ENCODE data around the gene ANKHD1. TPM values are rescaled to one million over a fixed set of nuclear protein-coding genes. Genes with fewer than 3 reads are reported as not detected.
"Not testable (repeated sequence)": the region's sequence is repeated elsewhere in the genome, so short reads cannot be mapped to it uniquely, and the experiment has no call there.

The ANKHD1 gene
- polyA plus RNA-seq, 1 donor: 131 TPM

GRCh38 chr5:140567871-140568270 is 166.2 kb downstream of the ANKHD1 start:
- no CpG with 5 or more reads among the region's 13 CpGs for WGBS (ENCODE audit: insufficient coverage, low lambda C conversion rate)
- H3K27me3 ChIP-seq (ENCODE audit: control insufficient read depth, insufficient read depth, low read length): no peaks in the 10 kb centered on the region
- H3K9me3 ChIP-seq (ENCODE audit: control insufficient read depth, low read depth, low read length): peaks cover 5% of the 10 kb centered on the region
- no peak overlapping the region for H3K4me3 ChIP-seq (ENCODE audit: low read length)
- peaks cover 40% of the 10 kb centered on the region for H3K36me3 ChIP-seq (ENCODE audit: control insufficient read depth, insufficient read depth, low read length)
- H3K4me1 ChIP-seq (ENCODE audit: control insufficient read depth, insufficient read depth, low read length): peaks cover 10% of the 10 kb centered on the region
- no peak overlapping the region for H3K27ac ChIP-seq (ENCODE audit: low read length)
- no peak for DNase-seq

- no CpG with 5 or more reads among the region's 2 CpGs for WGBS (ENCODE audit: insufficient coverage, low lambda C conversion rate)
- Histone ChIP-seq H3K27ac (ENCODE audit: low read length) (no peak overlapping the region), H3K9me3 (ENCODE audit: control insufficient read depth, low read depth, low read length) (peaks cover 5% of the 10 kb centered on the region), H3K36me3 (ENCODE audit: control insufficient read depth, insufficient read depth, low read length) (peaks cover 40% of the 10 kb centered on the region), H3K4me1 (ENCODE audit: control insufficient read depth, insufficient read depth, low read length) (peaks cover 6% of the 10 kb centered on the region), H3K27me3 (ENCODE audit: control insufficient read depth, insufficient read depth, low read length) (no peaks in the 10 kb centered on the region), H3K4me3 (ENCODE audit: low read length) (no peak overlapping the region)
- DNase-seq: no peak
Measured at GRCh38 chr5:140568443-140569063, 166.9 kb downstream of the ANKHD1 start.

- Histone ChIP-seq H3K27ac (ENCODE audit: low read length) (no peak overlapping the region), H3K36me3 (ENCODE audit: control insufficient read depth, insufficient read depth, low read length) (peaks cover 40% of the 10 kb centered on the region), H3K9me3 (ENCODE audit: control insufficient read depth, low read depth, low read length) (peaks cover 3% of the 10 kb centered on the region), H3K4me3 (ENCODE audit: low read length) (no peak overlapping the region), H3K4me1 (ENCODE audit: control insufficient read depth, insufficient read depth, low read length) (peaks cover 3% of the 10 kb centered on the region), H3K27me3 (ENCODE audit: control insufficient read depth, insufficient read depth, low read length) (no peaks in the 10 kb centered on the region)
- WGBS (ENCODE audit: insufficient coverage, low lambda C conversion rate): no CpG with 5 or more reads among the region's 4 CpGs
- DNase-seq: no peak
Measured at GRCh38 chr5:140569197-140569596, 167.6 kb downstream of the ANKHD1 start.

GRCh38 chr5:140570058-140570457 is 168.4 kb downstream of the ANKHD1 start:
- no CpG with 5 or more reads among the region's 4 CpGs for WGBS (ENCODE audit: insufficient coverage, low lambda C conversion rate)
- Histone ChIP-seq H3K9me3 (ENCODE audit: control insufficient read depth, low read depth, low read length) (no peaks in the 10 kb centered on the region), H3K27me3 (ENCODE audit: control insufficient read depth, insufficient read depth, low read length) (no peaks in the 10 kb centered on the region), H3K4me3 (ENCODE audit: low read length) (no peak overlapping the region), H3K27ac (ENCODE audit: low read length) (no peak overlapping the region), H3K4me1 (ENCODE audit: control insufficient read depth, insufficient read depth, low read length) (peaks cover 3% of the 10 kb centered on the region), H3K36me3 (ENCODE audit: control insufficient read depth, insufficient read depth, low read length) (peaks cover 40% of the 10 kb centered on the region)
- no peak for DNase-seq

- Histone ChIP-seq H3K4me3 (ENCODE audit: low read length) (no peak overlapping the region), H3K4me1 (ENCODE audit: control insufficient read depth, insufficient read depth, low read length) (peaks cover 3% of the 10 kb centered on the region), H3K27ac (ENCODE audit: low read length) (no peak overlapping the region), H3K27me3 (ENCODE audit: control insufficient read depth, insufficient read depth, low read length) (no peaks in the 10 kb centered on the region), H3K9me3 (ENCODE audit: control insufficient read depth, low read depth, low read length) (no peaks in the 10 kb centered on the region), H3K36me3 (ENCODE audit: control insufficient read depth, insufficient read depth, low read length) (peaks cover 40% of the 10 kb centered on the region)
- WGBS (ENCODE audit: insufficient coverage, low lambda C conversion rate): 100% methylated on average over 1 of the region's 1 CpG
- no peak for DNase-seq
Measured at GRCh38 chr5:140570488-140570887, 168.9 kb downstream of the ANKHD1 start.

GRCh38 chr5:140571105-140571504 is 169.5 kb downstream of the ANKHD1 start:
- Histone ChIP-seq H3K4me1 (ENCODE audit: control insufficient read depth, insufficient read depth, low read length) (peaks cover under 1% of the 10 kb centered on the region), H3K36me3 (ENCODE audit: control insufficient read depth, insufficient read depth, low read length) (peaks cover 37% of the 10 kb centered on the region), H3K9me3 (ENCODE audit: control insufficient read depth, low read depth, low read length) (no peaks in the 10 kb centered on the region), H3K4me3 (ENCODE audit: low read length) (no peak overlapping the region), H3K27ac (ENCODE audit: low read length) (no peak overlapping the region), H3K27me3 (ENCODE audit: control insufficient read depth, insufficient read depth, low read length) (no peaks in the 10 kb centered on the region)
- no CpG with 5 or more reads among the region's 5 CpGs for WGBS (ENCODE audit: insufficient coverage, low lambda C conversion rate)
- DNase-seq: no peak

- no peaks in the 10 kb centered on the region for H3K9me3 ChIP-seq (ENCODE audit: control insufficient read depth, low read depth, low read length)
- no peaks in the 10 kb centered on the region for H3K4me1 ChIP-seq (ENCODE audit: control insufficient read depth, insufficient read depth, low read length)
- DNase-seq: no peak
- no peak overlapping the region for H3K4me3 ChIP-seq (ENCODE audit: low read length)
- H3K27me3 ChIP-seq (ENCODE audit: control insufficient read depth, insufficient read depth, low read length): no peaks in the 10 kb centered on the region
- H3K36me3 ChIP-seq (ENCODE audit: control insufficient read depth, insufficient read depth, low read length): peaks cover 11% of the 10 kb centered on the region
- no CpG with 5 or more reads among the region's 7 CpGs for WGBS (ENCODE audit: insufficient coverage, low lambda C conversion rate)
- H3K27ac ChIP-seq (ENCODE audit: low read length): no peak overlapping the region
Measured at GRCh38 chr5:140573683-140574082, 172.1 kb downstream of the ANKHD1 start.

- Histone ChIP-seq H3K27ac (ENCODE audit: low read length) (no peak overlapping the region), H3K4me3 (ENCODE audit: low read length) (no peak overlapping the region), H3K9me3 (ENCODE audit: control insufficient read depth, low read depth, low read length) (no peaks in the 10 kb centered on the region), H3K4me1 (ENCODE audit: control insufficient read depth, insufficient read depth, low read length) (no peaks in the 10 kb centered on the region), H3K36me3 (ENCODE audit: control insufficient read depth, insufficient read depth, low read length) (peaks cover 8% of the 10 kb centered on the region), H3K27me3 (ENCODE audit: control insufficient read depth, insufficient read depth, low read length) (no peaks in the 10 kb centered on the region)
- WGBS (ENCODE audit: insufficient coverage, low lambda C conversion rate): no CpG with 5 or more reads among the region's 3 CpGs
- DNase-seq: no peak
Measured at GRCh38 chr5:140574165-140574564, 172.5 kb downstream of the ANKHD1 start.

GRCh38 chr5:140575309-140575708 is 173.7 kb downstream of the ANKHD1 start:
- H3K9me3 ChIP-seq (ENCODE audit: control insufficient read depth, low read depth, low read length): no peaks in the 10 kb centered on the region
- H3K4me3 ChIP-seq (ENCODE audit: low read length): no peak overlapping the region
- no peak for DNase-seq
- 40% methylated on average over 2 of the region's 8 CpGs for whole genome bisulfite sequencing (ENCODE audit: insufficient coverage, low lambda C conversion rate)
- H3K27me3 ChIP-seq (ENCODE audit: control insufficient read depth, insufficient read depth, low read length): no peaks in the 10 kb centered on the region
- H3K27ac ChIP-seq (ENCODE audit: low read length): no peak overlapping the region
- peaks cover 3% of the 10 kb centered on the region for H3K36me3 ChIP-seq (ENCODE audit: control insufficient read depth, insufficient read depth, low read length)
- no peaks in the 10 kb centered on the region for H3K4me1 ChIP-seq (ENCODE audit: control insufficient read depth, insufficient read depth, low read length)

GRCh38 chr5:140576776-140577201 is 175.2 kb downstream of the ANKHD1 start:
- Histone ChIP-seq H3K27me3 (ENCODE audit: control insufficient read depth, insufficient read depth, low read length) (no peaks in the 10 kb centered on the region), H3K27ac (ENCODE audit: low read length) (no peak overlapping the region), H3K36me3 (ENCODE audit: control insufficient read depth, insufficient read depth, low read length) (no peaks in the 10 kb centered on the region), H3K4me3 (ENCODE audit: low read length) (no peak overlapping the region), H3K4me1 (ENCODE audit: control insufficient read depth, insufficient read depth, low read length) (no peaks in the 10 kb centered on the region), H3K9me3 (ENCODE audit: control insufficient read depth, low read depth, low read length) (no peaks in the 10 kb centered on the region)
- DNase-seq: no peak
- whole genome bisulfite sequencing (ENCODE audit: insufficient coverage, low lambda C conversion rate): 88% methylated on average over 2 of the region's 2 CpGs

- H3K36me3 ChIP-seq (ENCODE audit: control insufficient read depth, insufficient read depth, low read length); H3K27me3 ChIP-seq (ENCODE audit: control insufficient read depth, insufficient read depth, low read length): not testable (repeated sequence)
- WGBS (ENCODE audit: insufficient coverage, low lambda C conversion rate): no CpG with 5 or more reads among the region's 6 CpGs
Measured at GRCh38 chr5:140579188-140579747, 177.6 kb downstream of the ANKHD1 start.

More at GRCh38 chr5:140579188-140579747, 177.6 kb downstream of the ANKHD1 start:
- not testable (repeated sequence) for H3K4me1 ChIP-seq (ENCODE audit: control insufficient read depth, insufficient read depth, low read length); H3K9me3 ChIP-seq (ENCODE audit: control insufficient read depth, low read depth, low read length); H3K4me3 ChIP-seq (ENCODE audit: low read length); DNase-seq; H3K27ac ChIP-seq (ENCODE audit: low read length)

Data from large intestine (tissue), 3 donors.